ENCODE data around the gene WDFY1.

WDFY1 gene

GRCh38 chr2:223856584-223856983 lies 88.6 kb downstream of the WDFY1 start:
- no peak for DNase-seq (ENCODE audit: low read depth in 2 of 2)

GRCh38 chr2:223856021-223856420 lies 89.1 kb downstream of the WDFY1 start:
- no peak for DNase-seq (ENCODE audit: low read depth in 2 of 2)

GRCh38 chr2:223855426-223855825 lies 89.7 kb downstream of the WDFY1 start:
- DNase-seq (ENCODE audit: low read depth in 2 of 2), result no peak

- DNase-seq (ENCODE audit: low read depth in 2 of 2), result no peak
These were observed 90.4 kb downstream of the WDFY1 start for GRCh38 chr2:223854741-223855140.

- no peak for DNase-seq (ENCODE audit: low read depth in 2 of 2)
These were observed 91.7 kb downstream of the WDFY1 start for GRCh38 chr2:223853425-223853837.

GRCh38 chr2:223852281-223852795 lies 92.8 kb downstream of the WDFY1 start:
- DNase-seq (ENCODE audit: low read depth in 2 of 2), result no peak

- DNase-seq (ENCODE audit: low read depth in 2 of 2), result no peak
These were observed 97.7 kb downstream of the WDFY1 start for GRCh38 chr2:223847410-223847809.

GRCh38 chr2:223846515-223846914 lies 98.6 kb downstream of the WDFY1 start:
- no peak for DNase-seq (ENCODE audit: low read depth in 2 of 2)

GRCh38 chr2:223841436-223842190 lies 103.5 kb downstream of the WDFY1 start:
- DNase-seq (ENCODE audit: low read depth in 2 of 2), result no peak

- peak; percentile 13 to 53 for DNase-seq (ENCODE audit: low read depth in 2 of 2)
These were observed 107.7 kb downstream of the WDFY1 start, which contains the start of gene AP1S3 for GRCh38 chr2:223837287-223838061. TSS of gene AP1S3 (minus strand) at chr2:223837582. CDS start at chr2:223837450, 132 bp downstream.

GRCh38 chr2:223835701-223836532 lies 109.2 kb downstream of the WDFY1 start:
- no peak for DNase-seq (ENCODE audit: low read depth in 2 of 2)

GRCh38 chr2:223834431-223834830 lies 110.7 kb downstream of the WDFY1 start:
- DNase-seq (ENCODE audit: low read depth in 2 of 2), result no peak

GRCh38 chr2:223832241-223832903 lies 112.8 kb downstream of the WDFY1 start:
- DNase-seq (ENCODE audit: low read depth in 2 of 2), result no peak

- no peak for DNase-seq (ENCODE audit: low read depth in 2 of 2)
These were observed 116.0 kb downstream of the WDFY1 start for GRCh38 chr2:223829128-223829527.

GRCh38 chr2:223828314-223828713 lies 116.8 kb downstream of the WDFY1 start:
- no peak for DNase-seq (ENCODE audit: low read depth in 2 of 2)

- DNase-seq (ENCODE audit: low read depth in 2 of 2), result no peak
These were observed 118.1 kb downstream of the WDFY1 start for GRCh38 chr2:223826995-223827394.

Measured in stimulated activated CD4-positive, alpha-beta T cell treated with anti-CD3 and anti-CD28 coated beads, Interleukin-1b, Interleukin-23, amount 100 ng/mL, for 1 hour (primary cell).